HepG2 (cell line): ENCODE measurements around the gene KCTD19. TPM values are rescaled to one million over a fixed set of nuclear protein-coding genes. Genes with fewer than 3 reads are reported as not detected.
A peak's percentile ranks its signal among the peaks of the same experiment; 100 is the strongest.

Source experiments
- CBX2 ChIP-seq, 2 experiments: fragments of 200-600 bp in 1 of 2; sonication (generic); formaldehyde crosslinking in 1 of 2; IDR thresholded peaks; 2 replicates each; pipeline versions ENCODE4 v1.7.0 to v1.8.1; 2018 to 2022; ENCODE audit warnings: low read depth in 2 of 2, low read length in 1 of 2, mild to moderate bottlenecking in 1 of 2, missing genetic modification reagents in 1 of 2
- CBX5 ChIP-seq: sonication (generic); formaldehyde crosslinking; IDR thresholded peaks from 2 replicates; pipeline ENCODE4 v1.4.0; 2020; ENCODE audit warnings: missing genetic modification reagents, borderline replicate concordance
- DMTF1 ChIP-seq: sonication (generic); formaldehyde crosslinking; IDR thresholded peaks from 2 replicates; pipeline ENCODE4 v1.4.0; 2020; ENCODE audit warnings: mild to moderate bottlenecking, missing genetic modification reagents
- HCFC1 ChIP-seq: fragments of 150-350 bp; IDR thresholded peaks from 2 replicates; pipeline ENCODE4 v1.6.1; 2014; ENCODE audit warnings: low read depth, low read length
- IRF2 ChIP-seq: IDR thresholded peaks from 2 replicates; pipeline ENCODE4 v1.6.1; 2018; ENCODE audit warnings: missing genetic modification reagents, missing compliant biosample characterization
- MATR3 ChIP-seq: sonication (generic); formaldehyde crosslinking; IDR thresholded peaks from 2 replicates; pipeline ENCODE4 v1.4.0; 2020; ENCODE audit warnings: missing genetic modification reagents
- NCOR1 ChIP-seq: fragments of 200-600 bp; sonication (generic); IDR thresholded peaks from 2 replicates; pipeline ENCODE4 v1.7.0; 2017; ENCODE audit warnings: antibody characterized with exemption, low read length, borderline replicate concordance
- RNF219 ChIP-seq: sonication (generic); formaldehyde crosslinking; IDR thresholded peaks from 2 replicates; pipeline ENCODE4 v1.5.0; 2020; ENCODE audit warnings: mild to moderate bottlenecking, missing genetic modification reagents
- SIX4 ChIP-seq: sonication (generic); formaldehyde crosslinking; IDR thresholded peaks from 2 replicates; pipeline ENCODE4 v1.4.0; 2020; ENCODE audit warnings: missing genetic modification reagents
- ZBTB40 ChIP-seq, 2 experiments: fragments of 450-650 bp in 1 of 2; sonication (generic) in 1 of 2; formaldehyde crosslinking in 1 of 2; IDR thresholded peaks; 2 replicates each; pipeline versions ENCODE4 v1.6.1 to v1.8.0; 2016 to 2022; ENCODE audit warnings: antibody characterized with exemption in 1 of 2, mild to moderate bottlenecking in 1 of 2, missing genetic modification reagents in 1 of 2
- ZNF33B ChIP-seq: sonication (generic); formaldehyde crosslinking; IDR thresholded peaks from 2 replicates; pipeline ENCODE4 v1.5.1; 2020; ENCODE audit warnings: mild to moderate bottlenecking, missing genetic modification reagents
- ZNF569 ChIP-seq: sonication (generic); formaldehyde crosslinking; IDR thresholded peaks from 2 replicates; pipeline ENCODE4 v1.5.0; 2020; ENCODE audit warnings: mild to moderate bottlenecking, missing genetic modification reagents, moderate library complexity, borderline replicate concordance
- ZNF652 ChIP-seq: IDR thresholded peaks from 2 replicates; pipeline ENCODE4 v1.6.1; 2016; ENCODE audit warnings: low read depth, borderline replicate concordance
- ZNF766 ChIP-seq: sonication (generic); formaldehyde crosslinking; IDR thresholded peaks from 2 replicates; pipeline ENCODE4 v1.5.0; 2020; ENCODE audit warnings: missing genetic modification reagents, borderline replicate concordance
- polyA plus RNA-seq, 8 experiments: library from polyadenylated mRNA; depleted of rRNA in 3 of 8; stranded (reverse) in 7 of 8; unstranded in 1 of 8; fragments of >200 nt; fragmentation: Illumina TruSeq in 4 of 8; extraction: Trizol in 4 of 8; gene quantifications; 2 replicates each; pipeline versions ENCODE4 v1.2.1 to v1.2.3, GENCODE V29; 2011 to 2016; ENCODE audit warnings: low read depth in 4 of 8, missing spikeins in 1 of 8, mixed read lengths in 1 of 8; ENCODE audit not compliant: insufficient read depth in 1 of 8
- total RNA-seq, 5 experiments: library from RNA; depleted of rRNA; stranded (reverse); fragments of >200 nt; fragmentation: Illumina TruSeq; extraction: Trizol; gene quantifications; 2 replicates each; pipeline ENCODE4 v1.2.3, GENCODE V29; 2016; ENCODE audit warnings: low read depth in 1 of 5

The KCTD19 gene
- total and polyA plus RNA-seq, 2 of the 13 experiments (the other 11 are each of a cell fraction or from before 2014, with no cell fraction given): not detected

GRCh38 chr16:67246081-67246755 is 80.3 kb downstream of the KCTD19 start (continued):
- TF ChIP-seq ZBTB40 (IDR thresholded peaks at IDR 0.05) (no peak), ZBTB40 (CRISPR knock-in tag; IDR thresholded peaks at IDR 0.05) (peak; percentile 91; the same call in 1 of the 2 replicates), CBX2 (IDR thresholded peaks at IDR 0.05; ENCODE audit: low read depth, low read length) (no peak), CBX2 (CRISPR knock-in tag; IDR thresholded peaks at IDR 0.05; ENCODE audit: low read depth) (peak; percentile 85; the same call in 1 of the 2 replicates), ZNF652 (no peak), IRF2 (CRISPR knock-in tag) (no peak; the same call in 1 of the 2 replicates), DMTF1 (CRISPR knock-in tag) (no peak), SIX4 (CRISPR knock-in tag) (no peak), NCOR1 (no peak; the same call in 1 of the 2 replicates), HCFC1 (no peak; the same call in 1 of the 2 replicates), CBX5 (CRISPR knock-in tag) (peak; percentile 72), ZNF569 (0 out of 2 replicates have a peak, but pooled peaks have one; percentile 53), MATR3 (CRISPR knock-in tag) (no peak), ZNF33B (CRISPR knock-in tag) (0 out of 2 replicates have a peak, but pooled peaks have one; percentile 81), RNF219 (CRISPR knock-in tag) (0 out of 2 replicates have a peak, but pooled peaks have one; percentile 90), ZNF766 (CRISPR knock-in tag) (no peak)
